Astrocyte of the hippocampus (primary cell): ENCODE measurements around the gene HELB.
"Not testable (repeated sequence)": the region's sequence is repeated elsewhere in the genome, so short reads cannot be mapped to it uniquely, and the experiment has no call there.

Experiments
- DNase-seq: peaks from one replicate; pipeline ENCODE4 v3.0.0; 2011; ENCODE audit warnings: low read depth, low spot score

Gene HELB

GRCh38 chr12:66303316-66303804 is 1.1 kb downstream of the HELB start:
- not testable (repeated sequence) for DNase-seq

GRCh38 chr12:66304296-66304900 is 2.1 kb downstream of the HELB start:
- no peak for DNase-seq

GRCh38 chr12:66309606-66310005 is 7.3 kb downstream of the HELB start:
- no peak for DNase-seq

GRCh38 chr12:66312189-66312588 is 9.9 kb downstream of the HELB start:
- DNase-seq: no peak

- no peak for DNase-seq
These were observed 12.0 kb downstream of the HELB start for GRCh38 chr12:66314278-66314677.

GRCh38 chr12:66319266-66319954 is 17.1 kb downstream of the HELB start:
- DNase-seq: no peak

- DNase-seq: no peak
These were observed 18.7 kb downstream of the HELB start for GRCh38 chr12:66320996-66321395.

GRCh38 chr12:66321435-66321834 is 19.1 kb downstream of the HELB start:
- DNase-seq: no peak

- DNase-seq: no peak
These were observed 20.7 kb downstream of the HELB start for GRCh38 chr12:66323017-66323416.

GRCh38 chr12:66329941-66330340 is 27.6 kb downstream of the HELB start:
- DNase-seq: peak; percentile 47

- DNase-seq: no peak
These were observed 28.7 kb downstream of the HELB start for GRCh38 chr12:66331016-66331415.

GRCh38 chr12:66331814-66332213 is 29.5 kb downstream of the HELB start:
- DNase-seq: peak; percentile 12

- no peak for DNase-seq
These were observed 33.5 kb downstream of the HELB start for GRCh38 chr12:66335746-66336145.

- no peak for DNase-seq
These were observed 35.2 kb downstream of the HELB start for GRCh38 chr12:66337381-66338010.

GRCh38 chr12:66340131-66340530 is 37.8 kb downstream of the HELB start:
- DNase-seq: no peak

GRCh38 chr12:66341126-66341525 is 38.8 kb downstream of the HELB start:
- DNase-seq: no peak

GRCh38 chr12:66345212-66345611 is 42.9 kb downstream of the HELB start:
- no peak for DNase-seq

- no peak for DNase-seq
These were observed 43.7 kb downstream of the HELB start for GRCh38 chr12:66345956-66346355.

- no peak for DNase-seq
These were observed 49.0 kb downstream of the HELB start for GRCh38 chr12:66351301-66351700.

GRCh38 chr12:66352197-66352596 is 49.9 kb downstream of the HELB start:
- peak; percentile 40 for DNase-seq

GRCh38 chr12:66352899-66353298 is 50.6 kb downstream of the HELB start:
- no peak for DNase-seq

GRCh38 chr12:66354291-66354690 is 52.0 kb downstream of the HELB start:
- peak; percentile 95 for DNase-seq

- peak; percentile 11 for DNase-seq
These were observed 57.0 kb downstream of the HELB start for GRCh38 chr12:66359300-66359699.
